Panc1 (cell line): ENCODE data around the gene PLEKHH2. TPM values are rescaled to one million over a fixed set of nuclear protein-coding genes. Genes with fewer than 3 reads are reported as not detected.

ENCODE experiments used
- ATAC-seq: fragments of 200-7000 bp; cut with Tn5 transposase; 2 replicates; pipeline ENCODE4 v1.9.1; 2020; ENCODE audit warnings: mild to moderate bottlenecking, moderate library complexity
- BruUV-seq: library from RNA; stranded (reverse); fragments of 400-500 nt; replicated peaks from 2 replicates; lab custom pipeline; 2021; lab: Mats Ljungman, UMichigan
- CTCF ChIA-PET: fragments of 300-600 bp; sonication (Branson Sonifier 250); formaldehyde crosslinking; loops from one replicate; lab custom pipeline; 2022; ENCODE audit warnings: antibody characterized with exemption; lab: Charles Lee
- POLR2A ChIA-PET: fragments of 300-600 bp; sonication (Branson Sonifier 250); formaldehyde crosslinking; loops from one replicate; lab custom pipeline; 2022; ENCODE audit warnings: antibody characterized with exemption; lab: Charles Lee
- DNase-seq: peaks from one replicate; pipeline ENCODE4 v3.0.0-alpha.2; 2010; ENCODE audit warnings: low read depth, low spot score
- H3K27ac ChIP-seq: 2 replicates; pipeline ENCODE4 v1.5.1; 2011; ENCODE audit warnings: mild to moderate bottlenecking, low read length, inconsistent platforms
- H3K27me3 ChIP-seq: fragments of 200-500 bp; sonication (Bioruptor generic); 2 replicates; pipeline ENCODE4 v1.6.0; 2014; ENCODE audit warnings: low read length, inconsistent platforms; ENCODE audit not compliant: control insufficient read depth, insufficient read depth
- H3K36me3 ChIP-seq: fragments of 200-500 bp; sonication (Bioruptor generic); 2 replicates; pipeline ENCODE4 v1.5.1; 2014; ENCODE audit warnings: inconsistent platforms, mild to moderate bottlenecking, low read length, moderate library complexity; ENCODE audit not compliant: control insufficient read depth, insufficient read depth
- H3K4me1 ChIP-seq: 2 replicates; pipeline ENCODE4 v1.5.1; 2011; ENCODE audit warnings: inconsistent platforms, mild to moderate bottlenecking, low read length, moderate library complexity; ENCODE audit not compliant: control insufficient read depth, insufficient read depth
- H3K4me3 ChIP-seq, 2 experiments: 2 replicates each; pipeline ENCODE4 v1.5.1; 2011 to 2012; ENCODE audit warnings: low read depth in 2 of 2, low read length in 2 of 2, mild to moderate bottlenecking in 2 of 2, inconsistent platforms in 1 of 2, moderate library complexity in 1 of 2
- H3K9me3 ChIP-seq: fragments of 200-500 bp; sonication (Bioruptor generic); 2 replicates; pipeline ENCODE4 v1.5.1; 2014; ENCODE audit warnings: low read depth, mild to moderate bottlenecking, inconsistent platforms, low read length, moderate library complexity; ENCODE audit not compliant: control insufficient read depth, insufficient read depth
- POLR2AphosphoS5 ChIP-seq: IDR thresholded peaks from 2 replicates; pipeline ENCODE4 v1.6.1; 2012; ENCODE audit warnings: mild to moderate bottlenecking, low read depth, low read length, moderate library complexity
- SIN3A ChIP-seq: IDR thresholded peaks from 2 replicates; pipeline ENCODE4 v1.6.1; 2012; ENCODE audit warnings: low read depth, mild to moderate bottlenecking, low read length, moderate library complexity, borderline replicate concordance; ENCODE audit not compliant: insufficient read depth
- TCF7L2 ChIP-seq: IDR thresholded peaks from 2 replicates; pipeline ENCODE4 v1.6.1; 2011; ENCODE audit warnings: mild to moderate bottlenecking, low read depth, low read length, inconsistent platforms
- in situ Hi-C: cut with HindIII; loops from 2 replicates; pipeline ENCODE4 v1.10.0; 2016; ENCODE audit warnings: low sequenced_read_pairs, low pct_unique_long_range_greater_than_20kb
- intact Hi-C: fragments of 100-400 bp; cut with micrococcal nuclease; formaldehyde crosslinking; loops from one replicate; pipeline ENCODE4 v1.10.0; 2022; ENCODE audit not compliant: unreplicated experiment
- total RNA-seq: library from RNA; stranded (reverse); gene quantifications from one replicate; pipeline ENCODE4 v1.2.1, GENCODE V29; 2021; ENCODE audit not compliant: unreplicated experiment
- TF ChIP-seq, protein P1 (sequence below), 2 experiments: IDR thresholded peaks; 2 replicates each; pipeline ENCODE4 v1.6.1; 2011 to 2012; ENCODE audit warnings: low read depth in 2 of 2, control low read depth in 1 of 2, low read length in 1 of 2, mild to moderate bottlenecking in 1 of 2, moderate library complexity in 1 of 2; ENCODE audit not compliant: insufficient read depth in 1 of 2
- TF ChIP-seq, protein P2 (sequence below): fragments of 450-650 bp; IDR thresholded peaks from 2 replicates; pipeline ENCODE4 v1.5.1; 2017; ENCODE audit warnings: mild to moderate bottlenecking

Gene PLEKHH2
- total RNA-seq, 1 experiment from 2014 or later = 15.0 TPM

GRCh38 chr2:43762286-43762685, 125.2 kb downstream of the PLEKHH2 start:
- ChIA-PET POLR2A (no interaction called here), CTCF (no interaction called here)
- DNase-seq (no peak), ATAC-seq (no peak)
- no peaks in the 10 kb centered on the region for H3K36me3 ChIP-seq
- TF ChIP-seq POLR2AphosphoS5 = no peak
- no peak for TF ChIP-seq SIN3A
- TF ChIP-seq, protein P1, sequence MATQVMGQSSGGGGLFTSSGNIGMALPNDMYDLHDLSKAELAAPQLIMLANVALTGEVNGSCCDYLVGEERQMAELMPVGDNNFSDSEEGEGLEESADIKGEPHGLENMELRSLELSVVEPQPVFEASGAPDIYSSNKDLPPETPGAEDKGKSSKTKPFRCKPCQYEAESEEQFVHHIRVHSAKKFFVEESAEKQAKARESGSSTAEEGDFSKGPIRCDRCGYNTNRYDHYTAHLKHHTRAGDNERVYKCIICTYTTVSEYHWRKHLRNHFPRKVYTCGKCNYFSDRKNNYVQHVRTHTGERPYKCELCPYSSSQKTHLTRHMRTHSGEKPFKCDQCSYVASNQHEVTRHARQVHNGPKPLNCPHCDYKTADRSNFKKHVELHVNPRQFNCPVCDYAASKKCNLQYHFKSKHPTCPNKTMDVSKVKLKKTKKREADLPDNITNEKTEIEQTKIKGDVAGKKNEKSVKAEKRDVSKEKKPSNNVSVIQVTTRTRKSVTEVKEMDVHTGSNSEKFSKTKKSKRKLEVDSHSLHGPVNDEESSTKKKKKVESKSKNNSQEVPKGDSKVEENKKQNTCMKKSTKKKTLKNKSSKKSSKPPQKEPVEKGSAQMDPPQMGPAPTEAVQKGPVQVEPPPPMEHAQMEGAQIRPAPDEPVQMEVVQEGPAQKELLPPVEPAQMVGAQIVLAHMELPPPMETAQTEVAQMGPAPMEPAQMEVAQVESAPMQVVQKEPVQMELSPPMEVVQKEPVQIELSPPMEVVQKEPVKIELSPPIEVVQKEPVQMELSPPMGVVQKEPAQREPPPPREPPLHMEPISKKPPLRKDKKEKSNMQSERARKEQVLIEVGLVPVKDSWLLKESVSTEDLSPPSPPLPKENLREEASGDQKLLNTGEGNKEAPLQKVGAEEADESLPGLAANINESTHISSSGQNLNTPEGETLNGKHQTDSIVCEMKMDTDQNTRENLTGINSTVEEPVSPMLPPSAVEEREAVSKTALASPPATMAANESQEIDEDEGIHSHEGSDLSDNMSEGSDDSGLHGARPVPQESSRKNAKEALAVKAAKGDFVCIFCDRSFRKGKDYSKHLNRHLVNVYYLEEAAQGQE (IDR thresholded peaks at IDR 0.05; ENCODE audit: insufficient read depth in 1 of 2, low read depth in 2 of 2, low read length in 1 of 2) = no peak
- TF ChIP-seq, protein P2, sequence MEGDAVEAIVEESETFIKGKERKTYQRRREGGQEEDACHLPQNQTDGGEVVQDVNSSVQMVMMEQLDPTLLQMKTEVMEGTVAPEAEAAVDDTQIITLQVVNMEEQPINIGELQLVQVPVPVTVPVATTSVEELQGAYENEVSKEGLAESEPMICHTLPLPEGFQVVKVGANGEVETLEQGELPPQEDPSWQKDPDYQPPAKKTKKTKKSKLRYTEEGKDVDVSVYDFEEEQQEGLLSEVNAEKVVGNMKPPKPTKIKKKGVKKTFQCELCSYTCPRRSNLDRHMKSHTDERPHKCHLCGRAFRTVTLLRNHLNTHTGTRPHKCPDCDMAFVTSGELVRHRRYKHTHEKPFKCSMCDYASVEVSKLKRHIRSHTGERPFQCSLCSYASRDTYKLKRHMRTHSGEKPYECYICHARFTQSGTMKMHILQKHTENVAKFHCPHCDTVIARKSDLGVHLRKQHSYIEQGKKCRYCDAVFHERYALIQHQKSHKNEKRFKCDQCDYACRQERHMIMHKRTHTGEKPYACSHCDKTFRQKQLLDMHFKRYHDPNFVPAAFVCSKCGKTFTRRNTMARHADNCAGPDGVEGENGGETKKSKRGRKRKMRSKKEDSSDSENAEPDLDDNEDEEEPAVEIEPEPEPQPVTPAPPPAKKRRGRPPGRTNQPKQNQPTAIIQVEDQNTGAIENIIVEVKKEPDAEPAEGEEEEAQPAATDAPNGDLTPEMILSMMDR = no peak
- no peak for TF ChIP-seq TCF7L2
- H3K9me3 ChIP-seq = no peaks in the 10 kb centered on the region
- BruUV-seq = no TSS peak
- intact Hi-C loops (no loop called here), in situ Hi-C loops (no loop called here)
- no peaks in the 10 kb centered on the region for H3K27me3 ChIP-seq
- no peak overlapping the region for H3K27ac ChIP-seq
- no peak overlapping the region for H3K4me3 ChIP-seq
- H3K4me1 ChIP-seq = peaks cover 18% of the 10 kb centered on the region

DNA sequence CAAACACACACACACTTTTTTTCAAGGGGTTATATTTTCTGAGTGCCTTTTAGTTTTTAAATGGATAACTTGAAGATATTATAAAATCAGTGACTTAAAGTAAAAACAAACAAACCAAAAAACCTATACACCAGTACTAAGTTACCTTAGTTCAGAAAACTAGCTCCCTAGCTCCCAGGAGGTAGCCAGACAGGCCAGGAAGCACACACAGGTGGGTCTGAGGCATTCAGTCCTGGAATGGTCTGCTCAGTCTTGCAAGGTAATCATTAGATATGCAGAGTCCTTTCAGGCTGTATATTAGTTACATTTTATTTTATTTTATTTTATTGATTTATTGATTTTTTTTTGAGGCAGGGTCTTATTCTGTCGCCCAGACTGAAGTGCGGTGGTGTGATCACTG, 126.0 kb downstream of the PLEKHH2 start:
- no peak for TF ChIP-seq TCF7L2
- TF ChIP-seq, protein P1 (IDR thresholded peaks at IDR 0.05; ENCODE audit: insufficient read depth in 1 of 2, low read depth in 2 of 2, low read length in 1 of 2) = no peak
- TF ChIP-seq, protein P2 = no peak
- TF ChIP-seq POLR2AphosphoS5 = no peak
- no peak for TF ChIP-seq SIN3A
- Histone ChIP-seq H3K36me3 (no peaks in the 10 kb centered on the region), H3K27ac (no peak overlapping the region), H3K27me3 (no peaks in the 10 kb centered on the region), H3K9me3 (no peaks in the 10 kb centered on the region), H3K4me1 (peaks cover 18% of the 10 kb centered on the region), H3K4me3 (no peak overlapping the region)
- POLR2A ChIA-PET = interaction anchor here (0.7 kb wide), 1 partner anchor 15 kb away, joined by 3 read pairs; no protein-coding TSS in a partner anchor
- no peak for DNase-seq
- intact Hi-C loops (no loop called here), in situ Hi-C loops (no loop called here)
- no peak for ATAC-seq
- BruUV-seq = no TSS peak
- CTCF ChIA-PET = interaction anchor here (0.7 kb wide), 1 partner anchor 92 kb away, joined by 3 read pairs; no protein-coding TSS in a partner anchor
